CD4-positive, alpha-beta T cell treated with Interferon gamma for 1 hour (primary cell): ENCODE data around the gene AP1S2.
"Not testable (repeated sequence)": the region's sequence is repeated elsewhere in the genome, so short reads cannot be mapped to it uniquely, and the experiment has no call there.

Experiments
- DNase-seq: peaks from one replicate; pipeline ENCODE4 v3.0.0-alpha.2; 2020

AP1S2 gene

GRCh38 chrX:15854080-15854655, 445 bp downstream of the AP1S2 start:
- peak; percentile 50 for DNase-seq

- DNase-seq = no peak
Measured at GRCh38 chrX:15853586-15854079, 980 bp downstream of the AP1S2 start.

GRCh38 chrX:15849555-15849954, 5.1 kb downstream of the AP1S2 start:
- DNase-seq = no peak

GRCh38 chrX:15848576-15848975, 6.0 kb downstream of the AP1S2 start:
- no peak for DNase-seq

- DNase-seq = no peak
Measured at GRCh38 chrX:15843960-15844359, 10.7 kb downstream of the AP1S2 start.

- no peak for DNase-seq
Measured at GRCh38 chrX:15841853-15842516, 12.6 kb downstream of the AP1S2 start.

GRCh38 chrX:15838017-15838416, 16.6 kb downstream of the AP1S2 start:
- no peak for DNase-seq

GRCh38 chrX:15834827-15835595, 19.6 kb downstream of the AP1S2 start:
- no peak for DNase-seq

GRCh38 chrX:15834053-15834452, 20.6 kb downstream of the AP1S2 start:
- no peak for DNase-seq

GRCh38 chrX:15831347-15831746, 23.3 kb downstream of the AP1S2 start:
- DNase-seq = not testable (repeated sequence)

- DNase-seq = no peak
Measured at GRCh38 chrX:15829217-15829616, 25.4 kb downstream of the AP1S2 start.

- DNase-seq = no peak
Measured at GRCh38 chrX:15825936-15826335, 28.7 kb downstream of the AP1S2 start.

GRCh38 chrX:15822922-15823321, 31.7 kb downstream of the AP1S2 start:
- DNase-seq = no peak

- no peak for DNase-seq
Measured at GRCh38 chrX:15820106-15821073, 34.2 kb downstream of the AP1S2 start.

- DNase-seq = peak; percentile 1
Measured at GRCh38 chrX:15816886-15817285, 37.7 kb downstream of the AP1S2 start.

GRCh38 chrX:15816438-15816809, 38.2 kb downstream of the AP1S2 start:
- no peak for DNase-seq

GRCh38 chrX:15815779-15816437, 38.7 kb downstream of the AP1S2 start:
- peak; percentile 19 for DNase-seq

- no peak for DNase-seq
Measured at GRCh38 chrX:15814771-15815365, 39.7 kb downstream of the AP1S2 start.

GRCh38 chrX:15813416-15813815, 41.2 kb downstream of the AP1S2 start:
- DNase-seq = no peak

- DNase-seq = no peak
Measured at GRCh38 chrX:15812192-15812938, 42.2 kb downstream of the AP1S2 start.

- no peak for DNase-seq
Measured at GRCh38 chrX:15808254-15808653, 46.4 kb downstream of the AP1S2 start.
